ENCODE data around the gene IRAK1. TPM values are rescaled to one million over a fixed set of nuclear protein-coding genes. Genes with fewer than 3 reads are reported as not detected.

The IRAK1 gene
- total and polyA plus RNA-seq, 9 of the 15 experiments (the other 6 are each of a cell fraction or from before 2014, with no cell fraction given) = 11.6 to 261 (median 91.6) TPM

- no peak overlapping the region for H3K4me2 ChIP-seq (ENCODE audit: insufficient read depth, low read length)
- 82% methylated on average over 11 of the region's 14 CpGs for WGBS (ENCODE audit: insufficient coverage, low coverage, missing lambda C conversion rate)
- no peaks in the 10 kb centered on the region for H3K36me3 ChIP-seq (ENCODE audit: control insufficient read depth, insufficient read depth, low read length)
- ATAC-seq (no peak), DNase-seq (ENCODE audit: extremely low read depth in 1 of 4, low spot score in 3 of 4) (no peak), FAIRE-seq (no peak)
- H3K9me3 ChIP-seq (replicated peaks; ENCODE audit: control insufficient read depth, insufficient read depth, low read depth, low read length) = no peaks in the 10 kb centered on the region
- peak overlapping the region in 1 of 2 experiments; percentile 74; a peak in 1 of 4 replicates for H3K9ac ChIP-seq (ENCODE audit: insufficient read depth in 1 of 2, low read depth in 2 of 2, low read length in 2 of 2)
- no peaks in the 10 kb centered on the region for H3K27me3 ChIP-seq (ENCODE audit: control insufficient read depth in 2 of 2, insufficient read depth in 2 of 2, low read length in 2 of 2)
- H3K4me3 ChIP-seq = no peak overlapping the region
- POLR2A ChIA-PET = interaction anchor here (0.6 kb wide), 1 partner anchor 23 kb away, joined by 3 read pairs; no protein-coding TSS in a partner anchor
- peak; percentile 16; the same call in 1 of the 2 replicates for TF ChIP-seq PKNOX1 (IDR thresholded peaks at IDR 0.05)
- TF ChIP-seq FOXK2 (conservative IDR thresholded peaks at IDR 0.05 in 1 of 2, IDR thresholded peaks at IDR 0.05 in 1 of 2; ENCODE audit: low read depth in 2 of 2) = no peak
- TF ChIP-seq RBM25 (IDR thresholded peaks at IDR 0.05; ENCODE audit: low read depth, low read length, severe bottlenecking) = peak; percentile 24
- TF ChIP-seq EGR1 (conservative IDR thresholded peaks at IDR 0.05) = no peak
- peak; percentile 96 for TF ChIP-seq ZNF146 (CRISPR knock-in tag; IDR thresholded peaks at IDR 0.05; ENCODE audit: unreplicated experiment)
- CTCF ChIA-PET (ENCODE audit: low intra/inter-chr PET ratio) = interaction anchor here (0.9 kb wide), 1 partner anchor 17 kb away, joined by 3 read pairs; no protein-coding TSS in a partner anchor
- no peak overlapping the region for H3K27ac ChIP-seq (ENCODE audit: extremely low read depth, low read depth, low read length)
- intact Hi-C loops (cut with micrococcal nuclease) = no loop called here
- H3K4me1 ChIP-seq (replicated peaks in 1 of 2; ENCODE audit: control insufficient read depth in 2 of 2, insufficient read depth in 2 of 2, low read length in 2 of 2) = peaks cover 3 to 27% of the 10 kb centered on the region in 2 experiments
- in situ Hi-C loops (cut with MboI) = no loop called here
- H3K79me2 ChIP-seq (ENCODE audit: control insufficient read depth, insufficient read depth, low read length) = no peaks in the 10 kb centered on the region
- H3K9me1 ChIP-seq (ENCODE audit: control insufficient read depth, insufficient read depth, low read length) = peaks cover 3% of the 10 kb centered on the region
- no peaks in the 10 kb centered on the region for H4K20me1 ChIP-seq (replicated peaks; ENCODE audit: control insufficient read depth, insufficient read depth, low read length)
- no peak overlapping the region for H2AFZ ChIP-seq (ENCODE audit: low read depth, low read length)
- BruUV-seq (replicated peaks) = no TSS peak
Observed at GRCh38 chrX:153989973-153990655, 29.6 kb downstream of the IRAK1 start.
